NCI-H2227 treated with DMSO at 0.1 percent for 48 hours (cell line): Measurements from ENCODE around the gene TGFBR3L.

Experiments
- DNase-seq: peaks from one replicate; lab custom pipeline; 2025; lab: John Stamatoyannopoulos, UW

TGFBR3L gene

DNA sequence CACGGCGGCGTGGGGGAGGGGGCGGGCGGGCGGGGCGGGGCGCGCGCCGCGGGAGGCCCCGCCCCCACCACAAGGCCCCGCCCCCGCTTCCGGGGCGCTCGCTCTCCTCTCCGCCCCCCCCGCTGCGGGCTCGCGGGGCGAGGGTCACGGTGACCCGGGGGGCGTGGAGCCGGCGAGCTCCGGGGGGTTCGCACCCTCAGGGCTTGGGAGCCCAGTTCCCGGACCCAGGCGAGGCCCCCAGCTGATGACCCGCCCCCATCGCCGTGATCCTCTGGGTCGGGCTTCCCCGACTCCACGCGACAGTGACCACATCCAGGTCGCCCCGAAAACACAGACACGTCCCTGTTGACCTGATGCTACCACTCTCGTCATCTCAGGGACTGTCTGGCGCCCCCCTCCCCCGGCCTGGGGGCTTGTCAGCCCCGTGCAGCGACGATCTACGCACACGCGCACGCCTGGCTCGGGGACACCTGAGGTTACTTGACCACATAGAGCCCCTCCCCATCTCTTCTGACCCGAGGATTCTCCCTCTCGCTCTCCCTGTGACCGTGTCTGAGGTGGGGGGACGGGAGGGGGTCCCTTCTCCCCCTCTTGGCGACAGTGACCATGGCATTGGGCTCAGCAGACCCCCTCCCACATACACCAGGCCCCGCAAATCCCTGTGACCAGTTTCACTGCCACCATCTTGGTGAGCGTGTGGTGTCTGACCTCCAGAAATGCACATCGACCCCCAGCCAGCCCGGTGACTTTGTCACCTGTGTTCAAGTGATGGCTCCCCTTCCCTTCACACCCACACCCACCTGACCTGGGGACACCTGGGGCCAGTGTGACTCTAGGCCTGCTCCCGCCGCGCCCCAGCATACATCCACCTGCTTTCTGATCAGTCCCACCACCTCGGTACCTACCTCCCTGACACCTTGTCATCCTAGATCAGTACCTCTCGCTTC lies 10.3 kb upstream of the TGFBR3L start:
- DNase-seq, result no peak

- DNase-seq, result no peak
Measured at GRCh38 chr19:7905268-7905667, 9.4 kb upstream of the TGFBR3L start.

GRCh38 chr19:7905859-7906258 lies 8.8 kb upstream of the TGFBR3L start:
- DNase-seq, result no peak

DNA sequence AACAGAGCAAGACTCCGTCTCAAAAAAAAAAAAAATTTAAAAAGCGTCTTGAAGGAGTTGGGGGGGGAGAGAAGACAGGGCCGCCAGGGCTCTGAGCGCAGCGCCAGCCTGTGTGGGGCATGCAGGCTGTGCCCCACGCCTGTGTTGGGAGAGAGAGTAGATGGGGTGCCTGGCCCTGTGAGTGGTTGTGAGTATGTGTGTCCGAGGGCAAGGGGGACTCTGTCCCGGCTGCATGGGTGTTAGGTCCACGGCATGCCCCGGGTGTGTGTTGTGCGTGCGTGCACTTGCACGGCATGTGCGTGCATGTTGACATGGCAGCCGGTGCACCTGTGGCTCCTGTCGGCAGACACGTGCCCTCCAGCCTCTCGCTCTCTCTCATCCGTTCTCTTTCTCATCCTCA lies 7.5 kb upstream of the TGFBR3L start:
- DNase-seq, result no peak

DNA sequence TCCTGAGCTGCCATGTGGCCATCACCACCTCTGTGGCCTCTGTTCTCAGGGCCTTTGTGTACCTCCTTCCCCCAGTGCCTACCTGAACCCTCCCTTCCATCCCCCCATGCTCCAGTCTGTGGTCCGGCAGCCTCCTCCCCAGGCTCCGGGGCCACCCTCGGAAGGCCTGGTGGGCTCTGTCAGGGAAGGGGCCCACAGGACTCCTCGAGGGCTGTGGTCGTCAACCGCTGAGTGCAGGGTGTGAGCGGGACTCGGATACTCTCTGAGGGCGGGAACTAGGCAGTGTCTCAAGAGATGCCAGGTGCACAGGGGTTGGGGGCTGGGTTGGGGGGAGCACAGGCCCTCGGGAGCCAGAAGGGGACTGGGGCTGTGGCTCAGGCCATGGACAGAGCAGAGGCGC lies 7.1 kb upstream of the TGFBR3L start:
- DNase-seq, result no peak

DNA sequence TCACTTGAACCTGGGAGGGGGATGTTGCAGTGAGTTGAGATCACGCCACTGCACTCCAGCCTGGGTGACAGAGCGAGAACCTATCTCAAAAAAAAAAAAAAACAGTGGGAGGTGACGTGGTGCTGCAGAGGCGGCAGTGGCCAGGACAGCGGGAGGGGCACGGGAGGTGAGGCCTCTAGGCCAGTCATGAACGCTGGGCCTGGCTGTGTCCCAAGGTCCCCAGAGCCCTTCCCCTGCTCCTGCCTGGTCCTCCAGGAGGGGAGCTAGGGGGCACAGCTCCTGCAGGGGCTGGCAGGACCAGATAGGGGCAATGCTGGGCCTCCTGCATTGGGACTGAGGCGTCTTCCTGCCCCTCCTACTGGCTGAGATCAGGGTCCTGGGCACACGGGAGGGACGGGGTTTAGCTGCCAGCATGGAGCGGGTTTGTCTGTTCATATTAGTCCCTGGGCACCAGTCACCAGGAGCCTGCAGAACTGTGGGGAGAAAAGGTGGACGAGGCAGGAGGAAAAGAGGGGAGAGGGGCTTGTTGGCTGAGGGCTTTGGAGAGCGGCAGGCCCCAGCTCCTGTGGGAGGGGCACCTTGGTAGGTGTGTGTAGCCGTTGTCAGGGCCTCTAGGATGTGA lies 6.4 kb upstream of the TGFBR3L start:
- DNase-seq, result no peak

- no peak for DNase-seq
Measured at GRCh38 chr19:7908742-7909461, 5.7 kb upstream of the TGFBR3L start.

DNA sequence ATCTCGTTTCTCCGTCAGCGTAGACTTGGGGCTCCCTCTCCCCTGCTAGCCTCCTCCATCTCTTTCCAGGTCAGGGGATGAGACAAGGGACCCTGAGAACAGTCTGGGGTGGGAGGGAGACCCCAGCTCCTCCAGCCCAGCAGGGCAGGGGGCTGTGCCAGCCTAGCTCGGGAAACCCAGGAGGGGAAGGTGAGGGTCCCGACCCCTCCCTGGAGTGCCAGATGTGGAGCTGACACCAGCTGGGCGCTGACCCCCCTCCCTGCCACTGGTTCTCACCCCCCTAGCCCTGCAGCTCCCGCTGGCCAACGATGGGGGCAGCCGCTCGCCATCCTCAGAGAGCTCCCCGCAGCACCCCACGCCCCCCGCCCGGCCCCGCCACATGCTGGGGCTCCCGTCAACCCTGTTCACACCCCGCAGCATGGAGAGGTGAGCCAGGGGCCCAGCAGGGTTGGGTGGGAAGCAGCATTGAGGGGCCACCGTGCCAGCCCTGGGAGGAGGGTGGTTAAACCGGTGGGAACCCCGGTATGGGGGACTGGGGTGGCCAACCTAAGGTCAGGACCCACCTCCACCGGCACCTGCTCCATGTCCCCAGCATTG lies 5.1 kb upstream of the TGFBR3L start:
- DNase-seq, result no peak

DNA sequence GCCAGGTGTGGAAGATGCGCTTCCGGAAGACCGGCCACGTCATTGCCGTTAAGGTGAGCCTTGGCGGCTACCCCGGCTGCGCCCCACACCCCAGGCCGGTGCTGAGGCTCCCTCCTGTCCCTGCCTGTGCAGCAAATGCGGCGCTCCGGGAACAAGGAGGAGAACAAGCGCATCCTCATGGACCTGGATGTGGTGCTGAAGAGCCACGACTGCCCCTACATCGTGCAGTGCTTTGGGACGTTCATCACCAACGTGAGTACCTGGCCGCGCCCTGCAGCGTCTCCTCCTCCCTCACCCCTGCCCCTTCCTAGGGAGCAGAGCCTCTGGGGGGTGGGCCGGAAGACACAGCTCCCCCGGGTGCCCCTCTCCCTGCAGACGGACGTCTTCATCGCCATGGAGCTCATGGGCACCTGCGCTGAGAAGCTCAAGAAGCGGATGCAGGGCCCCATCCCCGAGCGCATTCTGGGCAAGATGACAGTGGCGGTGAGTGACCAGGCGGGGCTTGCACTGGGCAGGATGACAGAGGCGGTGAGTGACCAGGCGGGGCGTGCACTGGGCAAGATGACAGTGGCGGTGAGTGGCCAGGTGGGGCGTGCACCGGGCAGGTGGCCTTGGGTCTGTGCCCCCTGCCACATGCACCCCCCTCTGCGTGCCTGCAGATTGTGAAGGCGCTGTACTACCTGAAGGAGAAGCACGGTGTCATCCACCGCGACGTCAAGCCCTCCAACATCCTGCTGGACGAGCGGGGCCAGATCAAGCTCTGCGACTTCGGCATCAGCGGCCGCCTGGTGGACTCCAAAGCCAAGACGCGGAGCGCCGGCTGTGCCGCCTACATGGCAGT lies 4.1 kb upstream of the TGFBR3L start:
- no peak for DNase-seq

DNA sequence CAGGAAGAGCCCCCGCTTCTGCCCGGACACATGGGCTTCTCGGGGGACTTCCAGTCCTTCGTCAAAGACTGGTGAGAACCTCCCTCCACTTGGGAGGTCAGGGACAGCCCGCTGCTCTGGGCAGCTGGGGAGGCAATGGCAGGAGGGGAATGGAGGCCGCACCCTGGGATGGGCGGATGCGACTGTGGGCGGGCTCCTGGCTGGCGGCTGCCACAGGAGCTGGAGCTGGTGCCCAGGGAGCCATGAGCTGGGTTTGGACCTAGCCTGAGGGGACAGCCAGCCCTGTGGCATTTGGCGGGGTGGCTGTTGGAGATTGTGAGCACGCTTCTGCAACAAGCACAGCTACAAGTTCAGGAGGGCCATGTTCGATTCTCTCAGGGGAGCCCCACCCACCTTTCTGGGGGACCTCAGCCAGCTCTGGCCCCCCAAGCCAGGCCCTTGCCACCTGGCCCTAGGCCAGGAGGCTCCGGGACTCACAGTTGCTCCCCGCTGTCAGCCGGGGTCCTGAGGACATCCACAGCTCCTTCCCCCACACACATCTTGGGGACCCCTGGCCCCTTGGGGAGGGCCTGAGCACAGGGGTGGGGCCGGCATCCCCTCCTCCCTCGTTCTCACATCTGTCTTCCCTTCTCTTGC lies 3.0 kb upstream of the TGFBR3L start:
- no peak for DNase-seq

DNA sequence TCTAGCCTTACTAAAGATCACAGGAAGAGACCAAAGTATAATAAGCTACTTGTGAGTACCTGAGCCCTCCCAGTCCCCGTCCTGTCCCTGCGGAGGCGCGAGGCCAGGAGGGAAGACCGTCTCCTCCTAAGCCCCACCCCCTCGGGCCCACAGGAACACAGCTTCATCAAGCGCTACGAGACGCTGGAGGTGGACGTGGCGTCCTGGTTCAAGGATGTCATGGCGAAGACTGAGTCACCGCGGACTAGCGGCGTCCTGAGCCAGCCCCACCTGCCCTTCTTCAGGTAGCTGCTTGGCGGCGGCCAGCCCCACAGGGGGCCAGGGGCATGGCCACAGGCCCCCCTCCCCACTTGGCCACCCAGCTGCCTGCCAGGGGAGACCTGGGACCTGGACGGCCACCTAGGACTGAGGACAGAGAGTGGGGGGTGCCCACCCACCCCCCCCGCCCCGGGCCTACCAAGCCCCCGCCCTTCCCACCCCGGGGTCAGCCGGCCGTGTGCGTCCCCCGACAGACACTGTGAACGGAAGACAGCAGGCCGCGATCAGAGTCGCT lies 2.4 kb upstream of the TGFBR3L start:
- DNase-seq, result no peak

DNA sequence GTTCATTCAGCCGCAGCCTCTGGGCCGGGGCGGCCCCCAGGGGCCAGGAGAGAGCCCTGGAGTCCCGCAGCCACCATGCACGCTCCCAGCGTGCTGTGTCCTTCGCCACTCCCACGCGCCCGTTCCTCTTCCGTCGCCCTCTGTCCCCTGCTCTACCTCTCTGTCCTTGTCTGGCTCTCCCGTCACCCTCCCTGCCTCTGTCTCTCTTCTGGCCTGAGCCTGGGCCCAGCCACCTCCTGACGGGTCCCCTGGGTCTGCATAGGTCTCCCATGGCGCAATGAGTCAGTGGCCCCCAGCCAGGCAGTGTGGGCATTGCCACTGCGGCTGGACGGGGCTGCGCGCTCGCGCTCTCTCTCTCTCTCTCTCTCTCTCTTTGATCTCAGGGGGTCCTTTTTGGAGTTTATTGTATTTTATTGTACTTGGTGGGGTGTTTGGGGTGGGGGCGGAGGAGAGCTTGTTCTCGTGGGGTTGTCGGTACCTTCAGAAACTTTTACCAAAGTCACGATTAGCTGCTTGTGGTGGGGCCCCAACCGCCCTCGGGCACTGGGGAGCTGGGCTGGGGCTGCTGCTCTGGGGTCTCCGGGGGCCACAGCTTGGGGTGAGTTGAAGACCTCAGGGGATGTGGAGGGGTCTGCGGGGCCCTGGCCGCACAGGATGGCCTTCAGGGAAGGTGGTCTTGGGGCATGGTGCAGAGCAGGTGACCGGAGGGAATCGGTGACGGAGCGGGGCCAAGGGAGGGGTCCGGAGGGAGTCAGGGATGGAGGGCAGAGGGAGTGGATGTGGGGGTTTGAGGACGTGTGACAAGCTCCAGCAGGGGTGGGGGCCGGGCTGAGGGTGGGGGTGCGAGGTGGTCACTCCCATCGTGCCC lies 1.7 kb upstream of the TGFBR3L start:
- DNase-seq, result no peak

GRCh38 chr19:7913652-7914051 lies 978 bp upstream of the TGFBR3L start:
- DNase-seq, result no peak

DNA sequence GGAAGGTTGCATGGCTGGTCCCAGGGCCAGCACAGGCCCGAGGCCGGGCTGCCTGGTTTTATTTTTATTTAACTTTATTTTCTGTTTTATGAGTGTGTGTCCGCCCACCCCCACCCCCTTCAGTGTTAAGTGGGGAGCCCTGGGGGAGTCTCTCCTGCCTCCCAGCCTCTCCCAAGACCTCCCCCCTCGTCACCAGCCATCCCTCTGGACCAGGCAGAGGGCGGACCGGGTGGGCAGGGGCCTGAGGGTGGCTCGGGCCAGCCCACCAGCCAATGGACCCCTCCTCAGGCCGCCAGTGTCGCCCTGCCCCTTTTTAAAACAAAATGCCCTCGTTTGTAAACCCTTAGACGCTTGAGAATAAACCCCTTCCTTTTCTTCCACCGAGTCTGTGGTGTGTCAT lies 531 bp upstream of the TGFBR3L start:
- no peak for DNase-seq

DNA sequence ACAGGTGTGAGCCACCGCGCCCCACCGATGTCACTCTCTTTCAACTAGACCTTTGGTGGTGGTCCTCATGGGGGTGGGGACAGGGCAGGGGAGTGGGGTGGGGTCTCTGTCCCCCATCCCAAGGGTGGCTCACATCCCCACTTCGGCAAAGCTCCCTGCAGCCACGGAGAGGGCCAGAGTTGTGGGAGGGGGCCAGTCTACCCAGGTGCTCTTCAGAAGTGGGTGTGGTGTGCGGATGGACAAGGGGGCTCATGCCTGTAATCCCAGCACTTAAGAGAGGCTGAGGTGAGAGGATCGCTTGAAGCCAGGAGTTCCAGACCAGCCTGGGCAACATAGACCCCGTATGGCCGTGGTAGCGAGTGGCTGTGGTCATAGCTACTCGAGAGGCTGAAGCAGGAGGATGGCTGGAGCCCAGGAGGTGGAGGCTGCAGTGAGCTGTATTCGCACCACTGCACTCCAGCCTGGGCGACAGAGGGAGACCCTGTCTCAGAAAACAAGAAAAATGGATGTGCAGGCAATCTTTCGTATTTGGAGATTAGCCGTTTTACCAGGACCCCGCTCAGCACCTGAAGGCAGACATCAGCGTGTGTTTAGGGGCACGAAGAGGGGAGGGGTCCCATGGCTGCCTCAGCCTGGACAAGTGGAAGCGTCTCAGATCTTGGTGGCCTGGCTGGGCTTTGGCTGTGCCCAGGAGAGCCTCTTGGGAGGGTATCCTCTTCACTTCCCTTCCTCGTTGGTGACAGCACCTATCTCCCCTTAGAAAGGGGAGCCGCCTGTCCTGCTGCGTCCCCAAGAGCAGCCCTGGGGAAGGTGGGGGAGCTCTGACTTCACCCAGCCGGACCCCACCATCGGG lies 846 bp downstream of the TGFBR3L start:
- DNase-seq, result no peak

DNA sequence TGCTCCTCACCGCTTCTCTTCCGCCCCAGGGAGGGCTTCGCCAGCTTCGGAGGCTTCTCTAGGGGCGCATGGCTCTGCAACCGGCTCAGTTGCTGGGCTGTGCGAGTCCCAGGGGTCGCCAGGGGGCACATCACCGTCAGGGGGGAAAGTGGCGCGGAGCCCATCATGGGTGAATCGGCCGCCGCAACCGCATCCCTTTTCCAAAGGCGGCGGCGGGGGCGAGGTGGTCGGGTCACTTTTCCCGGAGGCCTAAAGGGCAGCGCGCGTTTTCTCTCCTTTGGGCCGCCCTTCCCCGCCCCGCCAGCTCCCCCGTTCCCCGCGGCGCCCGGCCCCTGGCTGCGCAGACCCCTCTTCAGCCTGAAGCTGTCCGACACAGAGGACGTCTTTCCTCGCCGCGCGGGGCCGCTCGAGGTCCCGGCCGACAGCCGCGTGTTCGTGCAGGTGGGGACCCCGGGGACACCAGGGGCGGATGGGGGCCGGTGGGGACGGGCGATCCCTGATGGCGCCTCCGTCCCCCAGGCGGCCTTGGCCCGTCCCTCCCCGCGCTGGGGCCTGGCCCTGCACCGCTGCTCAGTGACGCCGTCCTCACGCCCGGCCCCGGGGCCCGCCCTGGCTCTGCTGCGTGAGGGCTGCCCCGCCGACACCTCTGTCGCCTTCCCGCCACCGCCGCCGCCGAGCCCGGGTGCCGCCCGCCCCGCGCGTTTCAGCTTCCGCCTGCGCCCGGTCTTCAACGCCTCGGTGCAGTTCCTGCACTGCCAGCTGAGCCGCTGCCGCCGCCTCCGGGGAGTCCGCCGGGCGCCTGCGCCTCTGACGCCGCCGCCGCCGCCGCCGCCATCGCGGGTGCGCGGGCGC lies 1.7 kb downstream of the TGFBR3L start:
- no peak for DNase-seq

- DNase-seq, result no peak
Measured at GRCh38 chr19:7916955-7917266, 2.3 kb downstream of the TGFBR3L start.
